Measurements from ENCODE around the gene UNK. TPM values are rescaled to one million over a fixed set of nuclear protein-coding genes. Genes with fewer than 3 reads are reported as not detected.
"Not testable (repeated sequence)": the region's sequence is repeated elsewhere in the genome, so short reads cannot be mapped to it uniquely, and the experiment has no call there.

The UNK gene
- total RNA-seq, 1 donor from 2014 or later = 28.6 TPM

GRCh38 chr17:75773121-75773807, 11.3 kb upstream of the UNK start:
- DNase-seq (ENCODE audit: extremely low read depth, low read depth, low spot score) = no peak

GRCh38 chr17:75773808-75774470, 10.7 kb upstream of the UNK start:
- no peak for DNase-seq (ENCODE audit: extremely low read depth, low read depth, low spot score)

GRCh38 chr17:75774471-75774990, 10.1 kb upstream of the UNK start:
- DNase-seq (ENCODE audit: extremely low read depth, low read depth, low spot score) = no peak

GRCh38 chr17:75774991-75775668, 9.5 kb upstream of the UNK start:
- no peak for DNase-seq (ENCODE audit: extremely low read depth, low read depth, low spot score)

GRCh38 chr17:75776386-75777295, 8.0 kb upstream of the UNK start:
- no peak for DNase-seq (ENCODE audit: extremely low read depth, low read depth, low spot score)

GRCh38 chr17:75777296-75777922, 7.2 kb upstream of the UNK start:
- no peak for DNase-seq (ENCODE audit: extremely low read depth, low read depth, low spot score)

- not testable (repeated sequence) for DNase-seq (ENCODE audit: extremely low read depth, low read depth, low spot score)
These were observed 6.3 kb upstream of the UNK start for GRCh38 chr17:75778066-75778860.

- DNase-seq (ENCODE audit: extremely low read depth, low read depth, low spot score) = no peak
These were observed 5.8 kb upstream of the UNK start for GRCh38 chr17:75778861-75779249.

- DNase-seq (ENCODE audit: extremely low read depth, low read depth, low spot score) = peak; percentile 100
These were observed 5.2 kb upstream of the UNK start for GRCh38 chr17:75779250-75779986.

- no peak for DNase-seq (ENCODE audit: extremely low read depth, low read depth, low spot score)
These were observed 4.4 kb upstream of the UNK start for GRCh38 chr17:75779987-75780889.

GRCh38 chr17:75783069-75783783, 1.4 kb upstream of the UNK start:
- DNase-seq (ENCODE audit: extremely low read depth, low read depth, low spot score) = no peak

- no peak for DNase-seq (ENCODE audit: extremely low read depth, low read depth, low spot score)
These were observed 668 bp upstream of the UNK start for GRCh38 chr17:75783803-75784472.

GRCh38 chr17:75785016-75785890, 647 bp downstream of the UNK start:
- DNase-seq (ENCODE audit: extremely low read depth, low read depth, low spot score) = no peak

GRCh38 chr17:75791254-75791653, 6.6 kb downstream of the UNK start:
- no peak for DNase-seq (ENCODE audit: extremely low read depth, low read depth, low spot score)

- no peak for DNase-seq (ENCODE audit: extremely low read depth, low read depth, low spot score)
These were observed 8.9 kb downstream of the UNK start for GRCh38 chr17:75793460-75793859.

Measured in glomerular endothelial cell (primary cell).